GM18520 (cell line): ENCODE results near the gene PLEKHA7.

ENCODE experiments used
- ATAC-seq: cut with Tn5 transposase; IDR thresholded peaks from one replicate; pipeline ENCODE4 v1.9.1; 2021; ENCODE audit not compliant: unreplicated experiment

PLEKHA7 gene

DNA sequence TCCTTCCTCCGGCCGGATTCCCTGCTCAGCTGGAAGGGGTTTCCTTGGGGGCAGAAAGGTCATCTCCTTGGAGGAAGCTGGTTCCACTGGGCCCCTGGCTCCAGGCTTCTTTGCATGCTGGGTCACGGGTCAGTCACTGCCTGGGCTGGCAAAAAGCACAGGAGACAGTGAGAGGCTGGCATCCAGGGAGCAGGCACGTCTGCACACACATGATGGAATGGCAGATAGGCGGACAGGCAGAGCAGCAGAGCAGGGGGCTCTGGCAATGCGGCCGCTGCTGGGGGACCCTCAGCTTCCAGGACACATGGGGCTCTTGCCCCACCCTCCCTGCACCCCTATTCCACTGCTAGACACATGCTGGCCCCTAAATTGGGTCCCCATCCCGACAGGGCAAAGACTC is 235.3 kb downstream of the PLEKHA7 start:
- ATAC-seq = no peak

DNA sequence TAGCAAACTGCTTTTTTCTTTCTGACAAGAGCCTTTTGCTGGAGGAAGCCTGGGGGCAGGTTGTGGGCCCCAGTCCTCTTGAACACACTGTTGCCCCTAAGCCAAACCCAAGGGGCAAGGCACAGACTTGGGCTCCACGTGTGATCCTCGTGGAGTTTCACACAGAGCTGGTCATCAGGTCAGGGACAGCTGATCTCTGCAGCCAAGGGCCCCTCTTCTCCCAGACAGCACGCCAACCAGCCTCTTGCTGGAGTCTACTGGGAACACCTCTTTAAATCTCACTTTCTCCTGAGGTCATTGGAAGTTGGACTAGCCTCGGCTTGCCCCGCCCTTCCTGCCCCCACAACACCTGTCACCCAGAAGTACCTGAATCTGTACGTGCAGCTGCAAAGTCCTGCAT is 235.9 kb downstream of the PLEKHA7 start:
- no peak for ATAC-seq

GRCh38 chr11:16777613-16777975 is 236.6 kb downstream of the PLEKHA7 start:
- ATAC-seq = no peak

DNA sequence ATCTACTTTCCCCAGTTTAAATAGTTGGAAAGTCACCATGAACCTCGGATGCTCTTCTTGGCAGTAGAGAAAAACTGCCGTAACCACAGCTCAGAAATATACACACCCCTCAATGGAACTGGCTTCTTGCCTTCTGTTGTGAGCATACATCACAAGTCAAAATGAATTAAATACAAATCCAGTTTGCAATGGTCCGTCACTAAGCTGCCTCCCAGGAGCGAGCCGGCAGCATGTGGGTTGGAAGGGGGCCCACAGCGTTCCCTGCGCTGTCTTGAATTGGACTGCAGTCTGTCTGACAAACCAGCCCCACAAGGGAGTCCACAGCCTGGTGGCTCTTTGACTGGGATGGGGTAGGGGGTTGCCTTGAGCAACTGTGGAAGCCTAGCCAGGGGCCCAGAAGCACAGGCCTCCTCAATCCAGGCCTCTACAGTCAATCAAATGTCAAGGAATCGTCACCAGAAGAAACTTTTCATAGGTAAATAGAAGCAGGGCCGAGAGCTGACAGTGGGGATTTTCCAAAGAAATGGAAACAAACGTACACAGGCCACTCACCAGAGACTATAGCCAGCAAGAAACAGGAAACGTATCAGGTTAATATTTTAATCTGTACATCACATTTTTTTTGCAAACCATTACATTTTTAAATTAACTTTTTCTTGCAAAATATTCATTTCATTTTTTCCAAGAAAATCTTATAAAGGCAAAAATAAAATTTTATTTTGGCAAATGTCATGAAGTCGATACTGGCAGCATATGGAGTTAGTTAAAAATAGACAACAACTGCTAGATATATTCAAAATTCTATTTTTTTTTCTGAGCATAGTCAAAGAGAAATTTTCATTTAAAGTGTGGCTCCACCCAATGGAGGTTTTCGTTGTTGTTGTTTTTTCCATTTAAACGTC is 237.3 kb downstream of the PLEKHA7 start:
- ATAC-seq = no peak

DNA sequence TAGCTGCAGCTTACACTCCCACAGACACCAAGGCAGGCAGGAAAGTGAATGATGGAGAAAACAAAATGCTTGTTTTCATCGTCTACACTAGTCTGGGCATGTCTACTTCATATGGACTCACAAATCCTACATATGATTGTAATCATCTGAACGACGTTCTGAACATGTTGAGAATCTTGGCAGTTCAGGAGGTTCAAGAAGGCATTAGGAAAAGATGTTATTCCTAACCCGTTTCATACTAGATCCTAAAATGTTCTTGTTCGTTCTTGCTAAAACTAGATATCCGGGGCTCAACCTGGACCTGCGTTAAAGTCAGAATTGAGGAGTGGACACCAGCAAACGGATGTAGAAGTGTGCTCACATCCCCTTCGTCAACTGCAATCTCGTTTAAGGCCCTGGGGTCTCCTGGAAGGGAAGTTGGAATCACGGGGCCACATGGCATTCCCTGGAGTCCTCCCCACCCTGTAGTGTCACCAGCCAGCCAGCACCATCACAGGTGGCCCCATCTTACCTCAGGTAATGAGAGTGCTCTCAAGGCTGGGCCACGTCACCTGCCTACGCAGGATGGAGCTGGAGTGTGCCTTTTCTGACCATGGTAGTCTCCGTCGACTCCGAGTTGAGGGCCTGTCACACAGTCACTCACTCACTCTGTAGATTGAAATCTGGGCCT is 238.5 kb downstream of the PLEKHA7 start:
- no peak for ATAC-seq

GRCh38 chr11:16774936-16775613 is 239.1 kb downstream of the PLEKHA7 start:
- ATAC-seq = no peak

DNA sequence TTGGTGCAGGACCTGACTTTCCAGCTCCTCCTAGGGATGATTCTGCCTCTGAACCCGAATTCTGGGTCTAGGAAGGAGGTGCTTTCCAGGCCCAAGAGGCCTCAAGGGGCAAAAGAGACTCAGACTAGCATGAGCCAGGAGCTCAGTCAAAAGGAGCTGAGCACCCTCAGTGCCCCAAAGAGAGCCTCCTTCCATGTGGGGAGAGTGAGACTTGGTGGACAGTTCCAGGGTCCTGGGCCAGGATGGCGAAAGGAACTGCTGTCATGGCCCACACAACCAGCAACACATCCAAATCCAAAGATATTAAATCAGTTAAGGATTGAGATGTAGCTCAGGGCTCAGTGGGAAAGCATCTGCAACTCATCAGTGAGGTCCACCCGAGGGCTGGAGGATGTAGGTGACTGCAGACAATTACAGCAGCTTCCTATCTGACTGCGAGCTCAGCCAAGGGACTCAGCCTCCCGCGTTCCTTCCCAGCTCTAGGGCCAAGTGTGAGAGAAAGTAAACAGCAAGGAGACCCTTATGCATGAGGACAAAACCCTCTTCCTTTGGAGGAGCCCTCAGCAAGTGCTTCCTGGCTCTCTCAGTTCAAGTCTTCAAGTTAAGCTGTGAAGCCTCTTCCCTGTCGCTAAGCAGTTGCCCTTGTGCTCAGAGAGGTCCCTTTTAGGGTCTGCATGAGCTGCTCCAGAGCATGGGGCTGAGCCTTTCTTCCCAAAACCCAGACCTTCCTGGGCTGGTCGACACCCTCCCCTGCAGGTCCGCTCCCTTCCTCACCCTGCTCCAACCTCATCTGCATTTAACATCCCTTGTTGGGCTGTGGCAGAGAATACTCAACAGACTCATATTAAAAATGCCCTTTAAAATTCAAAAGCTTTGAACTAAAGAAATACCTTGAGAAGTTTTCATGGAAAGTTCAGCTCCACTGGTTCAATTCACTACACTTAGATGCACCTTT is 240.0 kb downstream of the PLEKHA7 start:
- ATAC-seq = no peak

GRCh38 chr11:16772141-16772512 is 242.1 kb downstream of the PLEKHA7 start:
- ATAC-seq = no peak

DNA sequence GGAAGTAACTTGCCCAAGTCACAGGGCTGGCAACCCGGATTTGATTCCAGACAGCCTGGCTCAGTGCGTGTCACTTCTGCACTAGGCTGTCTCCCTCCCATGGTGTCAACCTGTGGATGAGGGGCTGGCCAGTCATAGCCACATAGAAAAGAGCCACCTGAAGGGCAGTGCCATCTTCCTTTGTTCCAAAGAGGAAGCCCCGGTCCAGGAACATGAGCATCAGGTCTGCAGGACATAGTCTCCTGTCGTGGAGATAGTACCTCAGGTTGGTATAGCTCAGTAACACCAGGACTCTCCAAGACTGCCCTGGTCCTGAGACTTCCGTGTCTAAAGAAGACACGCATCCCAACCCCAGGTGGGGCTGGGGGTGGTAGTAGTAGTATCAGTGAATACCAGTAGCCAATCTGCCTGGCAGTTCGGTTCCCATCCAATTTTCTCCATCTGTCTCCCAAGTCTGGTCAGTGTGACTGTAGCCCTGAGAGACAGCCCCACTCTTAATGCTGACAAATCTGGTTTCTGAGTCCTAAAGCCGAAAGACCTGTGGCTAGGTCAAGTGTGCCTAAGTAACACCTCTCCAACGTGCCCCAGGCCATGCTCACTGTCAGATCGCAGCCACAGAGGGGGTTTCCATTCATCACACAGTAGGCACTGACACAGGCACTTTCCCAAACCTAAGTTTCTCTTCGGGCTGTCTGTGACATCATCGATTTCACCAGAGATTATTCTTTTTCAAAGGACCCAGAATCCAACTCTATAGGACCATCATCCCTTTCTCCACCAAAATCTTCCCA is 242.7 kb downstream of the PLEKHA7 start:
- no peak for ATAC-seq

- ATAC-seq = no peak
Observed at GRCh38 chr11:16770016-16770415, 244.2 kb downstream of the PLEKHA7 start.

DNA sequence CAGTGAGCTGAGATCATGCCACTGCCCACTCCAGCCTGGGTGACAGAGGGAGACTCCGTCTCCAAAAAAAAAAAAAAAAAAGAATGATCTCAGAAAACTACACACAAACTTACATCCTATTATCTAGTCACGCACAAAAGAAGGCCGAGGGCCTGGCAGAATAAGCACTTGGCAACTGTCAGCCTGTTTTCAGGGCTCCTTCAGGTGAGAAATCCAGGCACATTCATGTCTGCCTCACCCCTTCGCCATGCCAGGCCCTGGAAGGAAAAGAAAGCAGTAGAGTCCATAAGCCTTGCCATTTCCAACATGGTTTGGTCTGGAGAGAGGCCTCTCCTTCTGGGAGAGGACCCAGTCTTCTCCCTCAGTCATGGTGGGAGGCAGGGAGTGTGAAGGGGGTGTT is 244.8 kb downstream of the PLEKHA7 start:
- ATAC-seq = no peak

DNA sequence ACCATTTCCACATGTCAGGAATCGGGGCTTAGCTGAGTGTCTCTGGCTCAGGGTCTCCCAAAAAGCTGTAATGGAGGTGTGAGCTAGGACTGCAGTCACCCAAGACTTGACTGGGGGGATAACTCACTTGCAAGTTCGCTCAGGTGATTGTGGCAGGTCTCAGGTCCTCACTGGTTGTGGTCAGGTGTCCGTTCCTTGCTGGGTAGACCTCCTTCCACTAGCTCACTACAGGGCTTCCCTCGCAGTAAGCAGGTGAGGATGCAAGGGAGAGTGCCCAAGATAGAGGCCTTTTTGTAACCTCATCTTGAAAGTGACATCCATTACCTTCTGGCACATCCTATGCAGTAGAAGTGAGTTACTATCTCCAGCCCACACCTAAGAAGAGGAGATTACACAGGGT is 246.3 kb downstream of the PLEKHA7 start:
- no peak for ATAC-seq

GRCh38 chr11:16767137-16767536 is 247.1 kb downstream of the PLEKHA7 start:
- ATAC-seq = no peak

- no peak for ATAC-seq
Observed at GRCh38 chr11:16764888-16765287, 249.3 kb downstream of the PLEKHA7 start.

DNA sequence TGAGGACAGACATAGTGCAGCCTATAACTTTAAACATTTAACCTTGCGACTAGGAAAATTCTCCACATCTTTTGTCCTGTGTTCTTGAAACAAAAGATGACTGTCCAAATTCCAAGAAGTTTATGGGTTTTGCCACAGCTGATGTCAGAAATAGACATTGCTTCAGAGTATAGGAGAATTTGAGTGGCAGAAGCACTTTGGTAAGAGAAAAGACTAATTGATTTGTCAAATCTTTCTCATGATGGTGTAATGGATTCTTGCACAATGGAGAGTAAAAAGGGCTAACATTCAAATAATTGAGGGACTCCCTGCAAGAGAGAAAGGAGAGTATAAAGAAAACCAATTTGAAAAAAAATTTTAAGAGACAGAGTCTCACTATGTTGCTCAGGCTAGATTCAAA is 250.5 kb downstream of the PLEKHA7 start:
- ATAC-seq = no peak

- ATAC-seq = no peak
Observed at GRCh38 chr11:16759857-16760508, 254.2 kb downstream of the PLEKHA7 start.

- ATAC-seq = no peak
Observed at GRCh38 chr11:16758382-16759024, 255.7 kb downstream of the PLEKHA7 start.

DNA sequence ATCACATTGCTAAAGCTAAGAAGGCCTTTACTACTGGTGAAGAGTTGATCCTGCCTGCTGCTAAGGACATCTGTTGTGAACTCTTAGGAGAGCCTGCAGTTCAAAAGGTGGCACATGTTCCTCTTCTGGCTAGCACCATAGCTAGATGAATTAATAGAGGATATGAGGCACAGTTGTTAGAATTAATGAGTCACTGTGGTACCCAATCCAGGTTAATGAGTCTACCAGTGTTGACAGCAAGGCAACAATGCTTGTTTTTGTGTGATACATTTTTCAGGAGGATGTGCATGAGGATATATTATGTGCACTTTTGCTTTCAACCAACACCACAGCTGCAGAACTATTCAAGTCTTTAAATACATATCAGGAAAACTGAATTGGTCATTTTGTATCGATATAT is 263.8 kb downstream of the PLEKHA7 start:
- no peak for ATAC-seq

DNA sequence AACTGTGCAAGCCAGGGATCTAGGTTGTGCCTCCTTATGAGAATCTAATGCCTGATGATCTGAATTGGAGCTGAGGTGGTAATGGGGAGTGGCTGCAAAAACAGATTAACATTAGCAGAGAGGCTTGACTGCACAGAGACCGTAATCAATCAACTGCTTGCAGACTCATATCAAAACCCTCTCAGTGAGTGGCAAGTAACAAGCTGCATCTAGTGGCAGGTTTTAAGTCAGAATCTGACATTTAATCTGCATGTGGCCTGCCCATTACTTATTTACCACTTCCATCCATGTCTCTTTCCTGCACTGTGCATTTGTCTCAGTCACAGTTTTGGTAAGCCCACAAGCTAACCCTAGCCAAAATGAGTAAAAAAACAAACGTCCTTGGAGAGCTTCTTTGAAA is 264.5 kb downstream of the PLEKHA7 start:
- peak; percentile 75 for ATAC-seq
